ENCODE data around the gene TMEM175. TPM values are rescaled to one million over a fixed set of nuclear protein-coding genes. Genes with fewer than 3 reads are reported as not detected.

Gene TMEM175
- total RNA-seq, 1 donor from 2014 or later, result 56.5 TPM

- no peak overlapping the region for H3K4me3 ChIP-seq
- no peaks in the 10 kb centered on the region for H3K9me3 ChIP-seq
- intact Hi-C loops (cut with DNase I), result no loop called here
- DNase-seq (ENCODE audit: extremely low spot score in 2 of 2), result no peak
- H3K27me3 ChIP-seq, result no peaks in the 10 kb centered on the region
- peaks cover 0 to 37% of the 10 kb centered on the region in 2 donors for H3K36me3 ChIP-seq
- no peak for TF ChIP-seq POLR2A (IDR thresholded peaks at IDR 0.05)
- no peak for TF ChIP-seq CTCF (IDR thresholded peaks at IDR 0.05)
- no peak for TF ChIP-seq POLR2AphosphoS5 (IDR thresholded peaks at IDR 0.05; ENCODE audit: insufficient read depth in 1 of 2, low read depth in 1 of 2)
- H3K4me1 ChIP-seq, result peaks cover 17% of the 10 kb centered on the region
- H3K27ac ChIP-seq, result no peak overlapping the region
These were observed 27.3 kb downstream of the TMEM175 start for GRCh38 chr4:959338-960139.

GRCh38 chr4:960140-960635 lies 27.9 kb downstream of the TMEM175 start:
- DNase-seq (ENCODE audit: extremely low spot score in 2 of 2), result no peak
- Histone ChIP-seq H3K27ac (no peak overlapping the region), H3K4me1 (peaks cover 17% of the 10 kb centered on the region), H3K9me3 (no peaks in the 10 kb centered on the region), H3K36me3 (peaks cover 0 to 35% of the 10 kb centered on the region in 2 donors), H3K27me3 (no peaks in the 10 kb centered on the region), H3K4me3 (no peak overlapping the region)
- intact Hi-C loops (cut with DNase I), result no loop called here
- TF ChIP-seq CTCF (IDR thresholded peaks at IDR 0.05) (no peak), POLR2AphosphoS5 (IDR thresholded peaks at IDR 0.05; ENCODE audit: insufficient read depth in 1 of 2, low read depth in 1 of 2) (no peak), POLR2A (IDR thresholded peaks at IDR 0.05) (no peak)

GRCh38 chr4:960636-961350 lies 28.5 kb downstream of the TMEM175 start:
- Histone ChIP-seq H3K27me3 (no peaks in the 10 kb centered on the region), H3K4me3 (no peak overlapping the region), H3K9me3 (no peaks in the 10 kb centered on the region), H3K36me3 (peaks cover 0 to 38% of the 10 kb centered on the region in 2 donors), H3K27ac (no peak overlapping the region), H3K4me1 (peaks cover 17% of the 10 kb centered on the region)
- no peak for DNase-seq (ENCODE audit: extremely low spot score in 2 of 2)
- TF ChIP-seq POLR2AphosphoS5 (IDR thresholded peaks at IDR 0.05; ENCODE audit: insufficient read depth in 1 of 2, low read depth in 1 of 2) (no peak), CTCF (IDR thresholded peaks at IDR 0.05) (no peak), POLR2A (IDR thresholded peaks at IDR 0.05) (no peak)
- intact Hi-C loops (cut with DNase I), result no loop called here

GRCh38 chr4:961351-962230 lies 29.3 kb downstream of the TMEM175 start:
- no peak for DNase-seq (ENCODE audit: extremely low spot score in 2 of 2)
- intact Hi-C loops (cut with DNase I), result no loop called here
- Histone ChIP-seq H3K27ac (no peak overlapping the region), H3K9me3 (no peaks in the 10 kb centered on the region), H3K36me3 (peaks cover 0 to 38% of the 10 kb centered on the region in 2 donors), H3K4me1 (peaks cover 17% of the 10 kb centered on the region), H3K4me3 (no peak overlapping the region), H3K27me3 (no peaks in the 10 kb centered on the region)
- TF ChIP-seq POLR2AphosphoS5 (IDR thresholded peaks at IDR 0.05; ENCODE audit: insufficient read depth in 1 of 2, low read depth in 1 of 2) (peak; percentile 22 to 23), POLR2A (IDR thresholded peaks at IDR 0.05) (no peak)

Data from vagina (tissue), 2 donors.